KMS-11 (cell line): Measurements from ENCODE around the gene CIT.

Experiments
- H2AFZ ChIP-seq: fragments of 200-600 bp; sonication (generic); 2 replicates; pipeline ENCODE4 v1.6.1; 2016; ENCODE audit warnings: antibody characterized with exemption, mixed run types, low read depth
- H3K27ac ChIP-seq: fragments of 200-600 bp; sonication (generic); 2 replicates; pipeline ENCODE4 v1.6.1; 2016; ENCODE audit warnings: mild to moderate bottlenecking, mixed run types
- H3K27me3 ChIP-seq: fragments of 200-600 bp; sonication (generic); 2 replicates; pipeline ENCODE4 v1.6.1; 2017; ENCODE audit warnings: mild to moderate bottlenecking, low read depth, mixed run types, moderate library complexity; ENCODE audit not compliant: insufficient read depth
- H3K36me3 ChIP-seq: fragments of 200-600 bp; sonication (generic); 2 replicates; pipeline ENCODE4 v1.6.1; 2017; ENCODE audit warnings: mild to moderate bottlenecking, mixed run types; ENCODE audit not compliant: insufficient read depth
- H3K4me1 ChIP-seq: fragments of 200-600 bp; sonication (generic); 2 replicates; pipeline ENCODE4 v1.6.1; 2016; ENCODE audit warnings: mild to moderate bottlenecking, low read depth, mixed run types; ENCODE audit not compliant: poor library complexity, severe bottlenecking
- H3K4me2 ChIP-seq: fragments of 200-600 bp; sonication (generic); 2 replicates; pipeline ENCODE4 v1.7.0; 2016; ENCODE audit warnings: mild to moderate bottlenecking, mixed run types
- H3K4me3 ChIP-seq: fragments of 200-600 bp; sonication (generic); IDR thresholded peaks from 2 replicates; pipeline ENCODE4 v1.6.1; 2017; ENCODE audit warnings: low read depth, low read length, mixed read lengths; ENCODE audit not compliant: insufficient read depth
- H3K79me2 ChIP-seq: fragments of 200-600 bp; sonication (generic); 2 replicates; pipeline ENCODE4 v1.6.1; 2016; ENCODE audit warnings: low read depth, mixed run types; ENCODE audit not compliant: insufficient read depth
- H3K9ac ChIP-seq: fragments of 200-600 bp; sonication (generic); 2 replicates; pipeline ENCODE4 v1.6.1; 2016; ENCODE audit warnings: mild to moderate bottlenecking, mixed run types
- H4K20me1 ChIP-seq: fragments of 200-600 bp; sonication (generic); 2 replicates; pipeline ENCODE4 v1.6.1; 2016; ENCODE audit warnings: mild to moderate bottlenecking, mixed run types; ENCODE audit not compliant: insufficient read depth
- CTCF ChIP-seq: fragments of 200-600 bp; sonication (generic); conservative IDR thresholded peaks from 2 replicates; pipeline ENCODE4 v1.6.1; 2017; ENCODE audit warnings: low read depth, mild to moderate bottlenecking, antibody characterized with exemption, low read length, moderate library complexity, mixed read lengths

The CIT gene

GRCh38 chr12:119744900-119745606 is 132.1 kb downstream of the CIT start:
- Histone ChIP-seq H3K27ac (no peak overlapping the region), H3K4me1 (no peaks in the 10 kb centered on the region), H4K20me1 (no peaks in the 10 kb centered on the region), H3K27me3 (no peaks in the 10 kb centered on the region), H3K4me2 (no peak overlapping the region), H3K36me3 (no peaks in the 10 kb centered on the region), H3K79me2 (no peaks in the 10 kb centered on the region), H3K9ac (no peak overlapping the region), H3K4me3 (no peak overlapping the region), H2AFZ (no peak overlapping the region)
- no peak for TF ChIP-seq CTCF

- no peak overlapping the region for H3K4me2 ChIP-seq
- H3K27ac ChIP-seq: no peak overlapping the region
- no peaks in the 10 kb centered on the region for H3K4me1 ChIP-seq
- H3K27me3 ChIP-seq: no peaks in the 10 kb centered on the region
- no peak overlapping the region for H3K4me3 ChIP-seq
- no peak for TF ChIP-seq CTCF
- no peak overlapping the region for H3K9ac ChIP-seq
- no peaks in the 10 kb centered on the region for H3K79me2 ChIP-seq
- H2AFZ ChIP-seq: no peak overlapping the region
- no peaks in the 10 kb centered on the region for H3K36me3 ChIP-seq
- H4K20me1 ChIP-seq: no peaks in the 10 kb centered on the region
Measured at GRCh38 chr12:119742700-119743099, 134.4 kb downstream of the CIT start.

- Histone ChIP-seq H3K27ac (no peak overlapping the region), H3K4me3 (no peak overlapping the region), H3K27me3 (no peaks in the 10 kb centered on the region), H3K79me2 (no peaks in the 10 kb centered on the region), H3K4me2 (no peak overlapping the region), H3K4me1 (no peaks in the 10 kb centered on the region), H3K9ac (no peak overlapping the region), H3K36me3 (no peaks in the 10 kb centered on the region), H4K20me1 (no peaks in the 10 kb centered on the region), H2AFZ (no peak overlapping the region)
- TF ChIP-seq CTCF: no peak
Measured at GRCh38 chr12:119740830-119741229, 136.3 kb downstream of the CIT start.

GRCh38 chr12:119735079-119735478 is 142.0 kb downstream of the CIT start:
- Histone ChIP-seq H4K20me1 (no peaks in the 10 kb centered on the region), H3K27me3 (no peaks in the 10 kb centered on the region), H2AFZ (no peak overlapping the region), H3K79me2 (no peaks in the 10 kb centered on the region), H3K27ac (no peak overlapping the region), H3K4me3 (no peak overlapping the region), H3K4me1 (no peaks in the 10 kb centered on the region), H3K36me3 (no peaks in the 10 kb centered on the region), H3K4me2 (no peak overlapping the region), H3K9ac (no peak overlapping the region)
- TF ChIP-seq CTCF: no peak
